ENCODE data around the gene MRNIP. TPM values are rescaled to one million over a fixed set of nuclear protein-coding genes. Genes with fewer than 3 reads are reported as not detected.

MRNIP gene
- total RNA-seq, 4 donors from 2014 or later: 15.3 to 26.8 (median 17.7) TPM

DNA sequence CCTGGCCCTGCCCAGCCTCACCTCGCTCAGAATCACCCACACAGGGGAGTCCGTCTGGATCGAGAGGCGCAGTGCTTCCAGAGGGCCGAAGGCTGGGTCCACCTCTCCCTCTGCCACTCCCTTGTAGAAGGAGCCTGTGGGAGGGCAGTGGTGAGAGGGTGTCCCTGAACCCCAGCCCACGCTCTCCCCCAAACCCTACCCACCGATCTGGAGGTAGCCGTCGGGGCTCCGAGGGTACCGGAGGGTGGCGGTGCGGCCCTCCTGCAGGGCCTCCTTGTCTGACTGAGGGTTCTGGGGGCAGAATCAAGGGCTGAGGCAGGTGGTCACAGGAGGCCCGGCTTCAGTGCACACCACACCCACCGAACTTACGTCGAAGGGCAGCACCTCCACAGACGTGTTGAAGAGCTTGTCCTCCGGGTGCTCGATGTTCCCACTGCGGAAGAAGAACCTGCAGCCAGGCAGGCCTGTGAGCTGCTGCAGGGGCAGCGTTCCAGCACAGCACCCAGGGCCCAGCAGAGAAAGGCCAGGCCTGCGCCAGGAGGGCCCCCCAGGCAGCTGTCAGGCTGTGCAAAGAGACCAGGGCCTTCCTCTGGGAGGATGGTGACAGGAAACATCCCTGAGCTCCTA, 60.4 kb downstream of the MRNIP start:
- ATAC-seq (ENCODE audit: low FRiP score) (no peak), DNase-seq (ENCODE audit: low spot score) (no peak)
- TF ChIP-seq, protein P1, sequence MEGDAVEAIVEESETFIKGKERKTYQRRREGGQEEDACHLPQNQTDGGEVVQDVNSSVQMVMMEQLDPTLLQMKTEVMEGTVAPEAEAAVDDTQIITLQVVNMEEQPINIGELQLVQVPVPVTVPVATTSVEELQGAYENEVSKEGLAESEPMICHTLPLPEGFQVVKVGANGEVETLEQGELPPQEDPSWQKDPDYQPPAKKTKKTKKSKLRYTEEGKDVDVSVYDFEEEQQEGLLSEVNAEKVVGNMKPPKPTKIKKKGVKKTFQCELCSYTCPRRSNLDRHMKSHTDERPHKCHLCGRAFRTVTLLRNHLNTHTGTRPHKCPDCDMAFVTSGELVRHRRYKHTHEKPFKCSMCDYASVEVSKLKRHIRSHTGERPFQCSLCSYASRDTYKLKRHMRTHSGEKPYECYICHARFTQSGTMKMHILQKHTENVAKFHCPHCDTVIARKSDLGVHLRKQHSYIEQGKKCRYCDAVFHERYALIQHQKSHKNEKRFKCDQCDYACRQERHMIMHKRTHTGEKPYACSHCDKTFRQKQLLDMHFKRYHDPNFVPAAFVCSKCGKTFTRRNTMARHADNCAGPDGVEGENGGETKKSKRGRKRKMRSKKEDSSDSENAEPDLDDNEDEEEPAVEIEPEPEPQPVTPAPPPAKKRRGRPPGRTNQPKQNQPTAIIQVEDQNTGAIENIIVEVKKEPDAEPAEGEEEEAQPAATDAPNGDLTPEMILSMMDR (IDR thresholded peaks at IDR 0.05): no peak

DNA sequence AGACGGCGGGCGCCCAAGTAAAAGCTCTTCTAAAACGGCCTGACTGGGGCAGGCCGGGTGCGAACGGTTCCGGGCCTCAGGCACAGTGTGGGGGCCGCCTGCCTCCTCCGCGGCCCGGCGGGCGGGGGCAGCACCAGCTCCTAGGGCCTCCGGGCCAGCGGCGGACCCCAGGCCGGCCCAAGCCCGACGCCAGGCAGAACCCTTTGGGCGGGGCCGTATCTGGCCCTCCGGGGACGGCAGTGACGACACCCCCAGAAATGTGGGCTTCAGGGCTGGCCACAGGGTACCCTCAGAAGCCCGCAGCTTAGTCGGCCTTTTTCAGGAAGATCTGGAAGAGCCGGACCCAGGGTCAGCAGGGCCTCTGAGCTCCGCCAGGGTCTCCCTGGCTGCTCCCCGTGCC, 60.9 kb downstream of the MRNIP start:
- DNase-seq (ENCODE audit: low spot score) (no peak), ATAC-seq (ENCODE audit: low FRiP score) (no peak)
- TF ChIP-seq, protein P1 (IDR thresholded peaks at IDR 0.05): no peak

DNA sequence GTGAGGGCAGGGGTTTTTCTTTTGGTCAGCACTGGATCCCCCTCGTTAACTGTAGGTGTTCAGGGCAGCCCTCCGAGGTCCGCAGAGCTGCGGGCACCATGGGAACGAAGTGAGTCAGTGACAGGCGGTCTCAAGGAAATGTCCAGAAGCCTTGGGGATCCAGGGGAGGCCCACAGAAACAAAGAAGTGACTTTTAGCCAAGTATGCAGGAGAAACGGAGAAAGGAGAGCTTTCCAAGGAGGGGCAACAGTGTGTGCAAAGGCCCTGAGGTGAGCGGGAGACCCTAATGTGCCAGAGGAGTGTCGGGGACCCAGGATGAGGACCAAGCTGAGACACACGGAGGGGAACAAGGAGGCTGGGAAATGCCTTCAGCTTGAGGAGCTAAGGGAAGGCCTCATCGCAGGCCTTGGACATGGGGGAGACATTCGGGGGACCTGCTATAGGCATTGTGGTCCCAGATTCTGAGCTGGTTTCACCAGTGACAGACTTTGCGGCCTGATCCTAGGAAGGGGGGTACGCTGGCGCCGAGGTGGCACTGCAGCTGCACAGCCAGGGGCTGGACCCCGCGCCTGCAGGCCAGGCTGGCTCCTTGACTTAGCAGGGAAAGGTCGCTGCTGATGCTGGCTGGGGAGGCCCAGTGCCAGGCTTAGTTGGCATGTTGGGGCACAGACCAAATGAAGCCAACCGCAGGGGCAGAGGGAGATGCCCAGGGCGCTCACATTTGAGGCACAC, 61.6 kb downstream of the MRNIP start:
- no peak for ATAC-seq (ENCODE audit: low FRiP score)
- TF ChIP-seq, protein P1 (IDR thresholded peaks at IDR 0.05): no peak
- DNase-seq (ENCODE audit: low spot score): no peak

DNA sequence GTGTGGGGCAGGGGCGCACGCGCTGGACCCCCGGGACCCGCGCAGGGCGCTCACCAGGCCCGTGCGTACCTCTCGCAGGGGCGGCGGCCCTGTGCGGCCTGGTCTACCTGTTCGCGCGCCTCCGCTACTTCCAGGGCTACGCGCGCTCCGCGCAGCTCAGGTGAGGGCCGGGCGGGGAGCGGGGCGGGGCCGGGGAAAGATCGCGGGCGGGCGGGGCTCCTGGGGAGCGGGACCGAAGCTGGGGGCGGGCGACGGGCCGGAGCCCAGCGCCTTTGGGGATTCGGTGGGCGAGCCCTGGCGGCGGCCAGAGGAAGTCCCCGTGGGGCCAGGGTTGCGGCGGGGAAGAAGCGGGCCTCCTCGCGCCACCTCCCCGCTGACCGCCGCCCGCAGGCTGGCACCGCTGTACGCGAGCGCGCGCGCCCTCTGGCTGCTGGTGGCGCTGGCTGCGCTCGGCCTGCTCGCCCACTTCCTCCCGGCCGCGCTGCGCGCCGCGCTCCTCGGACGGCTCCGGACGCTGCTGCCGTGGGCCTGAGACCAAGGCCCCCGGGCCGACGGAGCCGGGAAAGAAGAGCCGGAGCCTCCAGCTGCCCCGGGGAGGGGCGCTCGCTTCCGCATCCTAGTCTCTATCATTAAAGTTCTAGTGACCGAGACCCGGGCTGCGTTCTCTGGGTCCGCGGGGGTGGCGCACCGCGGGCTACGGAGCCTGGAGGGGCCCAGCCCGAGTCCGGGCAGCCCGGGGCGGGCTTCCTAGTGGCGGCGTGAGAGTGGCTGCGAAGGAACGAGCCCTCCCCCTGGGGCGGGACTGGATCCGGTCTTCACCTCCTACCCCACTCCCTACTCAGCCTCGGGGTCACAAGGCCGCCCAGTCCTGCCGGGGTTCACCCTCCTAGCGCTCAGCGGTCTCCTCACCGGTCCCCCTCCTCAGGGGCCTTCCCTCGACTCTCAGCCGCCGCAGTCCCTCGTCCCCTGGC, 62.5 kb downstream of the MRNIP start:
- no peak for DNase-seq (ENCODE audit: low spot score)
- TF ChIP-seq, protein P1 (IDR thresholded peaks at IDR 0.05): peak in 2 of 3 donors; percentile 18 to 72
- ATAC-seq (ENCODE audit: low FRiP score): peak; percentile 81

DNA sequence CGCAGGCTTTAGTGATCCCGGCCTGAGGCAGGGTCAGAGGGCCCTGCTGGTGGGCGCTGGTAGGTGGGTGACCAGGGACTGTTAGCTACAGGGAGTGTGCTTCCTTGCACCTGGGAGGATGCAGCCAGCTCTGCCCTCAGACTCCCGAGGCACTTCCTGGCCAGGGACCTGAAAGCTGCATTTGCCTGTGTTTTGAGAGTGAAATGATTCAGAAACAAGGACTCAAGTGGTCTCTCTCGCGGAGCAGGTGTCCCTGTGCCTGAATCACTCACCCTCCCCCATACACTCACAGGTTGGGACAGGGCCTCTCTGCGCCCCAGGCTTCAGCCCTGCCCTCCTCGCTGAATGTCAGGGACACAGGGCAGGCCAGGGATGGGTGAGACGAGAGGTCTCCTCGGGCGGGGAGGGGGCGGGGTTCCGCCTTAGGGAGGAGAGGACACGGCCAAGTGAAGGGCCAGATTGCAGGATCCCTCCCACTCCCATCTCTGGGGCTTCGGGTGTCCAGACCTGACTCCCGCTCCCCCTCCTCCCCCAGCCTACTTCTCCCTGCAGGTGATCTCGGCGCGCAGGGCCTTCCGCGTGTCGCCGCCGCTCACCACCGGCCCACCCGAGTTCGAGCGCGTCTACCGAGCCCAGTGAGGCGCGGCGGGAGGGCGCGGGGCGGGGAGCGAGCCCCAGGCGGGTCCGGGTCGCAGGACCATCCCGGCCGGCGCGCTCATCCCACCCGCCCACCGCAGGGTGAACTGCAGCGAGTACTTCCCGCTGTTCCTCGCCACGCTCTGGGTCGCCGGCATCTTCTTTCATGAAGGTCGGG, 63.4 kb downstream of the MRNIP start:
- no peak for ATAC-seq (ENCODE audit: low FRiP score)
- TF ChIP-seq, protein P1 (IDR thresholded peaks at IDR 0.05): no peak
- no peak for DNase-seq (ENCODE audit: low spot score)

DNA sequence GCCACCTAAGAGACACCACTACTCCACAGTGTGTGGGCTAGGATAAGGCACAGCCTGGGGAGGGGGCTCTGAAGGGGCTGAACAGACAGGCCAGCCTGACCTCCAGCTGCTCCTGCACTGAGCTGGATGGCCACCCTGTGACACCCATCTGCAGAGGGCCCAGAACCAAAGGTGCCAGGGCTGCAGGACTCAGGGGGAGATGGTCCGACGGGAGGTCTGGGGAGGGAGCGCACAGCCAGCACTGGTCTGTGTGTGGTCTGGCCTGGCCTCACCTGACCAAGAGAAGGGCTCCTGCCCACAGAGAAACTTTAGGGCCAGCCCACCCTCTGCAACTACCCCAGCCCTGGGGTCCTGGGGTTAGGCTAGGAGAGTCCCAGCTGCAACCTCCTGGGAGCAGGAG, 64.0 kb downstream of the MRNIP start:
- TF ChIP-seq, protein P1 (IDR thresholded peaks at IDR 0.05): no peak
- no peak for DNase-seq (ENCODE audit: low spot score)
- ATAC-seq (ENCODE audit: low FRiP score): no peak

Measured in omental fat pad (tissue), 4 donors.